NCI-H146 (cell line): ENCODE data around the gene IL9.
"Not testable (repeated sequence)": the region's sequence is repeated elsewhere in the genome, so short reads cannot be mapped to it uniquely, and the experiment has no call there.

Experiments used
- DNase-seq: peaks from one replicate; lab custom pipeline; 2025; lab: John Stamatoyannopoulos, UW

IL9 gene

DNA sequence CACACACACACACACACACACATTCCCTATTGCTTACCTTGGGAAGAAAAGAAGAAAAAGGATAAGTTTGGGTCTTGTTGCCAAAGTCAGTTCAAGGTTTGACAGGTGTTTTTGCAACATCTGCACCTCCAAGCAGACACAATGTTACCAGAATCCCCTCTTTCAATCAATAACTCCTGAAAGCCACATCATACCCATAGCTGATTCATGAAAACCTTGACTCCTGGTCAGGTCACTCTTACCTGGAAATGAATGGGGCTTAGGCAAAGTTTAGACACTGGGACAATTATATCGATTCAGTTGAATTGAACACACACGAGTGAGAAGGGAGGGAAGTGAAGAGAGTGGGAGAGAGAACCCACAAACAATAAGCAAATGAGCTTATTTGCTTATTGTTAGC lies 27.0 kb downstream of the IL9 start:
- DNase-seq: no peak

DNA sequence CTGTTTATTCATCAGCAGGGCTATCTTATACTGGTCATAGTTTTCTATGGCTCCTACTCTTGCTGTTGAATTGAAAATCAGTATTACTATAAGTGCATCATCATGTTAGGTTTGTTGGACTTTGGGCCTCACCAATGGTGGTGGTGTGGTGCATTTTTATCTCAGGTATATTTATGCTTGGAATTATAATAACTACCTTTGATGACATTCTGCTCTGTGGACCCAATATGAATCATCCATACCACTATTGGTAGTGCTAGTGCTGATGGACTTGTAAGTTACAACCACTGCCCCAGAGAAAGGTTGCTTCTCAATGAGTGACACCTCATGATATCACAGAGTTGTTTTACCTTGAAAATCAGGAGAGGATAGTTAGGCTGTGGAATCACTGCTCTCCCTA lies 28.0 kb downstream of the IL9 start:
- DNase-seq: no peak

DNA sequence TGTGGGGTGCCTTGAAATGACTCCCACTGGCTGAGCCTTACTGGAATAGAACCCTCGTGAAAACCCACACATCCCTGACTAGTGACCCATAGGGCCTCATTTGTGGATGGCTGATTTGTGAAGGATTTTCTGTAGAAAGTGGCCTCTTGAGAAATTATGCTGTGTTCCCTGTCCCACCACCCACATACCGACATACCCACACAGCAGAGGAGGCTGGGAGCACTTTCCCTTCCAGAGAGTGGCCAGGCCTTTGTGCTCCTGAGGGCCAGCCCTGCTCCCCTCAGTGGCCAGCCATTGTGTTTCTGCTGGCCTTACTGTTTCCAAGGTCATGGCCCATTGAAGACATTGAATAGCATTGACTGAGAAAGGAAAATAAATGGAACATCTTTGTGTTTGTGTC lies 29.6 kb downstream of the IL9 start:
- no peak for DNase-seq

DNA sequence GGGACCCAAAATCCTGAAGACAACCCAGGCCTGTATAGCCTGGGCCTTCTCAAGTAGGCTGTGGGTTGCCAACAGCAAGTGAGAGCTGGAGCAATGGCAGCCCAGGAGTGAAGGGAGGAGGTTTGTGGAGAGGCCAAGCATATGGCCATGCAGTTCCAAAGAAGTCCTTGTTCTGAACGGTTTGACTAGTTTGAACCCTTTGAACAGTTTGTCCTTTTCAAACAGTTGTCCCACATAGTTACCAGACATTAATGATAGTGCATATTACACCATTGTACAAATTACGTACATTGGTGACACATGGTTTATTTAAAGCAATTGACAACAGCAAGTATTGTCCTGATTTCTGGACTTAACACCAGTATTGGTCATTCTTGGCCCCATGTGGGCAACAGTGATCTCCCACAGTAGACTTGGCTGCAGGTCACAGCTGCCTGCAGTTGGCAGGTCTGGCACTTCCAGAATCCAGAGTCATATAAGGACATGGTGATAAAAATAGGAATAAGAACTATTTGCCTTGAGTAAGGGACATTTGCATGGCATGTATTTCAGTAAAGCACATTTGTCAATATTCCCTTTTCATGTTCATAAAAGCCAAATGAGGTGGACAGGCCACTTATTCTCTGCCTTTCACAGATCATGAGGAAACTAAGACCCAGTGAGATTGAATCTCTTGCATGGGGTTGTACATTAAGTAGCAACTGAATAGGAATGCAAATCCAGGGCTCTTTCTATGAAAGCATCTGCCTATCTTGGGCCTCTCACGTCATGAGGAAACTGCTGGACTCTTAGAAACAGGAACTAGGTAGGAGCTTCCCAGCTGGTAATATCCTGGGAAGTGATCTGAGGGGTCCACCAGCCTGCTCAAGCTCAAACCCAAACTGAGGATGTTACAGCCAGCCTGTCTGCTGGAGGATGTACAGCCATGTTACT lies 30.9 kb downstream of the IL9 start:
- no peak for DNase-seq

DNA sequence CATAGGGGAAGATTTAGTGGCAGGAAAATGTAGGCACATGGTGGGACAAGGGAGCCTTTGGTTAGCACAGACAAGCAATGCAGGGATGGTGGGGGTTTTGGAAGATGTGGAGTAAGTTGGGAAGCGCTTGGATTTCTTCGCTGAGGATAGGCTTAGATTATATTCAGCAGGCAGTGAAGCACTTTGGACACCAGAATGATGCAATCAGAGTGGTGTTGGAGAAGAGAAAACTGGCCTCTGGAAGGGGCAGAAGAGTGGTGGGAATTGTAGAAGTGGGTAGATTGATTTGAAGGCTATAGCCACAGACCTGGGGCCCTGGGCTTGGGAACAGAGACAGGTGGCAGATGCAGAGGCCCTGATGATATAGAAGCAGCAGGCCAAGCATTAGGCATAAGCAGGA lies 32.9 kb downstream of the IL9 start:
- no peak for DNase-seq

DNA sequence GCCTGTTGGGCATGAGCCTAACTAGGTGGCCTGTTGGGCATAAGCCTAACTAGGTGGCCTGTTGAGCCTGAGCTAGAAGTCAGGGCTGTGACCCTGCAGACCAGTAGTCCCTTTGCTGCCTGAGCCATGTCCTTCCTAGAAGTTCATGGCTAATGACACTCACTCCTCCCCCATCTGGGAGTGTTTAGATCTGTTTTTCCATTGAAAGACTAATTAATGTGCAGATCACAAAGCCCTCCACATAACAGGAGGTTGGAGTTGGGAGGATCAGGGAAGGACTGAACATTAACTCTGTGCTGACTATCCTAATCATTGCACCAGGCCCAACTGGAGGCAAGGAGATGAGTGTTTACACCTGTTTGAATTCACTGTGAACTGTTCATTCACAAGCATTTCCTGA lies 33.6 kb downstream of the IL9 start:
- DNase-seq: no peak

DNA sequence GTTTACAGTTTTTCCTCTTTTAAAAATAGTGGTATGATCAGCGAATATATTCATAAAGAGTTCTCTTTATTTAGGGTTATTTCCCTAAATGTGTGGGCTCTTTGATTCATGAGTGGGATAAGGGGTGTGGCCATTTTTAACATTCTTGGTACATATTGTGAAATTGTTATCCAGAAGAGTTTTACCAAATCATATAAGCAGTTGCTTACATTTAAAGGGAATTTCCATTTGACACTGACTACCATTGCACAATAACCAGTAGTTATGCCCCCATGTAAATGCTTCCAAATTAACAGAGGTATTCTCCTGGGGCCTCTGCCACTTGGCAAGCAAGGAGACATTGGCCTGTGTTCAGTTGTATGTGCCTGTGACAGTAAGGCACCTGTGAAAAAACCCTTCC lies 34.0 kb downstream of the IL9 start:
- DNase-seq: no peak

DNA sequence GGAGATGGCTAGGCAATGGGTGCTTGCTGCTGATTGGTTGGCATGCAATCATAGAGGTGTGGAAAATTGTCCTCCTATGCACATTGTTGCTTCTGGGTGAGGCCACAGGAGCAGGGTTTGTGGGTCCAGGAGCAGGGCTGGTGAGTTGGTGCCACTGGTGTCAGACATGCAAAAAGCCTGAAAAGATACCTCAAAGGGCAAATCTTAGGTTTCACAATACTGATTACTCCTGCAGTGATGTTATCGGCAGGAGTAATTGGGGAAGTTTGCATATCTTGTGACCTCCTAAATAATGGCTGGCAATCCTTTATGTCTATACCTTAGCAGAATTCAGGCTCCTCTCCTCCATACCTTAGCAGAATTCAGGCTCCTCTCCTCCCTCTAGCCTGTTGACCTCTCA lies 36.0 kb downstream of the IL9 start:
- DNase-seq: no peak

DNA sequence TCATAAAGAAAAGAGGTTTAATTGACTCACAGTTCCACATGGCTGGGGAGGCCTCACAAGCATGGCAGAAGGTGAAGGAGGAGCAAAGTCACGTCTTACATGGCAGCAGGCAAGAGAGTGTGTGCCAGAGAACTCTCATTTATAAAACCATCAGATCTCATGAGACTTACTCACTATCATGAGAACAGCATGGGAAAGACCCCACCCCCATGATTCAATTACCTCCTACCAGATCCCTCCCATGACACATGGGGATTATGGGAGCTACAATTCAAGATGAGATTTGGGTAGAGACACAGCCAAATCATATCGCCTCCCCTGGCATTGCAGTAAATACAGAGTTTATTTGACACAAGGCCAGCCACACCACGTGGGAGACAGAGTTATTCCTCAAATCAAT lies 36.5 kb downstream of the IL9 start:
- DNase-seq: not testable (repeated sequence)

DNA sequence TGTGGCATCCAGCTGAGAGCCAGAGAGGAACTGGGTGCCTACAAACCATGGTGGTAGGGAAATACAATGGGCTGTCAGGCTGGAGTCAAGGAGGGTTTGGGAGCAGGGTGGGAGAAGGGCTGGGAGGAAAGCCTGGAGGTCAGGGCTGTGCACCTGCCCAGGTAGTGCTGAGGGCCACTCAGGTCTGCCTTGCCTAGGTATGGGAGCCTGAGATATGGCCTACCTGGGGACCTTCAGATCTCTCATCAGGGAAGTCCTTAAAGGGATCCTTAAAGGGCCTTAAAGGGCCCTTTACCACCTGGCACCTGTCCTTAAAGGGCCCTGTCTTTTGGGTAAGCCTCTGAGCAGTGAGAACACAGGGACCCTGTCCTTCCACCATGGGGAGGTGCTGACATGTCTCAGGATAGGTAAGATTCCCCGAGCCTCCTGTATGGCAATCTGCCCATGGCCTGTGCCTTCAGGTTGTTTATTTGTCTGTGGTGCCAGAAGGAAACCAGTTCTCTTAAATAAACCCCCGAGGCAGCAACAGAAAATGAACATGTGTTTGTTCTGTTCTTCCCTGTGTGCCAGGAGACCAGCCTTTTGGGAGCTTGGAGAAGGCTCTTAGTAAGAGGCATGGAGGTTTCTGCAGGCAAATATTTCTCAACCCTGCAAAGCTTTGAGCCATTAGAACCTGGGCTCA lies 37.9 kb downstream of the IL9 start:
- DNase-seq: peak; percentile 67

DNA sequence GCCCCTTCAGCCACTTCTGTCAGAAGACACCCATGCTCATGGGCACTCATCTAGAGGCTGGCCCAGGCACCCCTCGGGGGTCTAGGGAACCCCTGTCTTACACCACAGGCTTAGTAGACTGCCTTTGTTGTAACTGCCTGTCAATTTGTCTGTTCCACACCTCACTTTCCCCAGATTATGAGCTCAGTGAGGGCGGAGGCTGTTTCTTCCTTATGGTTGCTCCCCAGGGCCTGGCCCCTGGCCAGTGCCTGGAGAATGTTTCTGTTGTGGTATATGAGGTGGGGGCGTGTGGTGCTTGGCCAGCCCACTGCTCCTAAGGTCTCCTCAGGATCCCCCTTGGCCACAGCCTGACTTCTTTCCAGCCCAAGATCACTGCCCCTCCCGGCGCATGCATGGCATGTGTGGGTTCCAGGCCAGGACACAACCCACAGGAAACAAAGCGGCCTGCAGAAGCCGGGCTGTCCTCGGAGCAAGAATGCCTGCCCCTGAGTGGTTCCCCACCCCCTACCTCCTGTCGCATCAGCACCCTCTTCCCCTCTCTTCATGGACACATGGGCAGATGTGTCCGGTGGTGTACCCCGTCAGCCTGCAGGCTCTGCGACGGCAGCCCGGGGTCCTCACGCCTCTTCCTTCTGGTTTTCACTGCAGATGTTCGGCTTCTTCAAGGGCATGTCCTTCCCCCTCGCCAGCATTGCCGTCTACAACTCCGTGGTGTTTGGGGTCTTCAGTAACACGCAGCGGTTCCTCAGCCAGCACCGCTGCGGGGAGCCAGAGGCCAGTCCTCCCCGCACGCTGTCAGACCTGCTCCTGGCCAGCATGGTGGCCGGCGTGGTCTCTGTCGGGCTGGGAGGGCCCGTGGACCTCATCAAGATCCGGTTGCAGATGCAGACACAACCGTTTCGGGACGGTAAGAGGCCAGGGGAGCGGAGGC lies 43.5 kb downstream of the IL9 start:
- no peak for DNase-seq

DNA sequence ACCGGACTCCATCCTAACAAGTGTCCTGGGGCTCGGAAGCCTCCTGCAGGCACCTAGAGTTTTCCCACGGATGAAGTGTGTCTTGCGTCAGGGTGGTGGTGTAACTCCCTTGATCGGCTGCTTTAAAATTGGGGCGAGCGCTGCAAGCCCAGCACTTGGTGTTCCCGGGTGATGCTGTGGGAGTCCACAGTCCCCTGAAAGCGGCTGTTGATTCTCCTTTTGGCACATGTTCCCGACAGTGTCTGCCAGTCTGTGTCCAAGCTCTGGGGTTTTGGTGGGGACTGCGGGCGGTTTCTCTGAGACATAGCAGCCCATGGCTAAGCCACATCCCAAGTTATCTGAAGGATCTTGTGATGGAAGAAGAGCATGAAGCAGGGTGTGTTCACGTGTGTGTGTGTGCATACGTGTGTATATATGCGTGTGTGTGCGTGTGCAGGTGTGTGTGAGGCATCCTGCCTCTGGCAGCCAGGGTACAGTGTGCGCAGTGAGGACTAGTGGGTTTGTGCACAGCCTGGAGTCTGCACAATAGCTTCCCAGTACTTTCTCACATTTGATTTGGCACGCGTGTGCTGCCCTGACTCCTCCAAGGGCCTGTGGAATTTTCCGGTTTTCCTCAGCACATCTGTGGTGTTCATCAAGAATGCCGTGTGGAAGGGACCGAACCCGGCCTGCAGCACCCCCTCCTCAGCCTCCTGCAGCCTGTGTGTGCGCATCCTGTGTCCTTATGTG lies 44.3 kb downstream of the IL9 start:
- DNase-seq: no peak

DNA sequence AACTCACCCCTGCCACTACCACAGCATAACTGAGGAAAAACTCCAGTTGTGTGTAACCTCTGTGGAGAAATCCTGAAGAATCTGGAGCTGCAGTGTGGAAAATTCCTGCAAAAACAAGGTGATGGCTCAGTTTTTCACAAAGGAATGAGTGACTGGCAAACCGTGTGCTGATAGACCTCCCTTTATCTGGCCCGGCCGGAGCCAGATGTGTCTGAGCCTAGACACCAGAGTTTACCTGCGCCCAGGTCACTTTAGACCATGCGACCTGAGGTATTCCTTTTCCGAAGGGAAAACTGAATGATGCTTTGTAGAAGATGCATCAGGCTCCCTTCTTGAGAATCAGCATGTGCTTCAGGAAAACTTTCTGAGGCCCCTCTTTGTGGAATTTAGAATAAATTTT lies 45.0 kb downstream of the IL9 start:
- DNase-seq: no peak

DNA sequence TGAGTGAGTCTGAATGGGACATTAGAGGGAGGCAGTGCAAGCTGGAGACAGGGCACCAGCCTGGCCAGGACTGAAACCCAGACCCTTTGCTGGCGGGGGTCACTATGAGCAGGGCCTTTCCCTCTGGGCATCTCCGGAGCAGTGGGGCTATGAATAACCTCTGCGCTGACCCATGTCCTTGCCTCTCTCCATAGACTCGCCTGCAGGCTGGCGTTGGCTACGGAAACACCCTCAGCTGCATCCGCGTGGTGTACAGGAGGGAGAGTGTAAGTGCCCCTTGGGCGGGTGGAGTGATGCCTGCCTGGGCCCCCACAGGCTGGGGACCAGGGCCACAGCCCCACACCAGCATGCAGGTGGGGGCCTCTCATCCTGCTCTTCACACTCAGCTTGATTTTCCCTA lies 45.4 kb downstream of the IL9 start:
- DNase-seq: no peak

DNA sequence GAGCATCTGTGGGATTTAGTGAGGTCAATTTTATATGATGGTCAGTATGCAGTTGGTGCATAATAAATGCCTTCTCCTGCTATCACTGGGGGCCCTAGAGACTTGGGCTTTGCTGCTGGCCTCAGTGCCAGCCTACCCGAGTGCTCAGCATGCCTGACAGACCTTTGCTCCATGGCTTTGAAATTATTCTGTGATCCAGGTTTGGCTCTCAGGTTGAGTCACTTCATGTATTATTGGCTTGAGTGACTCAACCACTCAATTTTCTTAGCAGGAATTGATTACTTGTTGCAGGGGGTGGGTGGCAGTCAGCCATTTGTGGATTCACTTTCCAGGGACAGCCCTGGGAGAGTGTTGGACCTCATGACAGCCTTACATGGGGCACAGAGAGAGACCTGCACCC lies 47.7 kb downstream of the IL9 start:
- no peak for DNase-seq

DNA sequence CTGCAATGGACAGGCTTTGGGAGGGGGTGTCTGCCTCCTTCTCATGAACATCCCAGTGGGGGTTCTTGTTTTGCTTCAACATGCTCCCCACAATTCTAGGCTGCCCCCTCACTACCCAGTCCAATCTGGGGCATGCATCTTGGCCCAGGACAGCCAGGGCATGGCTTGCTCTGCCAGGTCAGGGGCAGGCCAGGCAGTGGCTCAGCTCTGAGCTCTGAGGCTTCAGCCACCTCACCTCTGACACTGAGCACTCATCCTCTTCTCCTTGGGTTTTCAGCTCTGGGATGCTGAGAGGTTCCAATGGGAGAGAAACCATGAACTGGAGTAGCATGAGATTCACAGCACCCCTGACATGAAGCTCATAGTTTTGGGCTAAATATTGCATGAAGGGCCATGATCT lies 49.3 kb downstream of the IL9 start:
- no peak for DNase-seq

DNA sequence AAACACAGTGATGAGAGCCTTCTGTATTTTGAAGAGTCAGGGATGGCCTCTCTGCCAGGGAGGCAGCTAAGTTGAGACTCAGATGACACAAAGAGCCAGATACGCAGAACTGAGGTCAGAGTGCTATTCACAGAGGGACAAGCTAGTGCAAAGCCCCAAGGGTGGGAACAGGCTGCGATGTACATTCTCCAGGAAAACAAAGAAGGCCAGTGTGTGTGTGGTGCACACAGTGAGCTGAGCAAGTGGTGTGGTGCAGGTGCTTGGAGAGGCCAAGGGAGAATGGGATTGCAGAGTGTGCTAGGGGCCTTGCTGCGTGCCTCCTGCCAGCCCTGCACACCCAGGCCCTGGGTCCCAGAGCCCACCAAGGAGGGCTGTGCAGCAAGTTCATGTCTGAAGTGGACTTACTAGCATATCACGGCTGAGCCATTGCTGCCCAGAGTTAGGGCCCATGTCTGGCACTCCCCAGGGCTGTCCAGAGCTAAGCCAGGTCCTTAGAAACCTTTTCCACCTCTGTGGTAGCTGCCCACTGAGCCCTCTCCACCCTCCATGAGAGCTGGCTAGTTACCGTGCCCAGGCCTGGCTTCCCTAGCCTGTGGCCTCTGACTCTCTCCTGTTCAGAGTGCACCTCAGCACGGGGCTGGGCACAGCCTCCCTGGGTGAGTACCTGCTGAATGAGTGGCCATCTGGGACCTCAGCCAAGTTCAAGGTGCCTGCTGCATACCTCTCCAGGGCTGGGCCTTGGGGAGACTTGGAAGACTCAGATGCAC lies 51.9 kb downstream of the IL9 start:
- no peak for DNase-seq

DNA sequence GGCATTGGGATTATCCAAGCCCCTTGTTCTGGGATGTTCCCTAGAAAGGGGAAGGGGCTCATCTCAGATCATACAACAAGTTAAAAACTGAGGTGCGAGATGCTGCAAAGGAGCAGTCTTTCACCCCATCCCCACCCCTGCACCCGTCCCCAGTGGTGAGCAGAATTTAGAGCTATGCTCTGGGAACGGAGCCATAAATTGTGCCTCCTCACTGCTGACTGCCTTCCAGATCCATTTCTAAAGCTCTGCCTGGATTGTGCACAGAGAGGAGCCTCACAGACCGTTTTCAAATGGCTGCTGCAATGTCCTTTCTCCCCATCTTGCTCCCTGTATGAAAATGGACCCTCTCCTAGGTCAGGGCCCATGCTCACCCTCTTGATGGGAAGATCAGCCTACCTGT lies 52.9 kb downstream of the IL9 start:
- DNase-seq: no peak
